T-cell (primary cell): ENCODE data around the gene PYGB. TPM values are rescaled to one million over a fixed set of nuclear protein-coding genes. Genes with fewer than 3 reads are reported as not detected.
"Not testable (repeated sequence)": the region's sequence is repeated elsewhere in the genome, so short reads cannot be mapped to it uniquely, and the experiment has no call there.

Experiments used
- ATAC-seq, 4 experiments: fragments of 200-7000 bp in 3 of 4; fragments of 150-1000 bp in 1 of 4; cut with Tn5 transposase; replicated peaks in 1 of 4; 1 replicate in 3 of 4; 2 replicates in 1 of 4; pipeline ENCODE4 v1.10.0; 2021; ENCODE audit warnings: moderate library complexity in 3 of 4, mild to moderate bottlenecking in 2 of 4, moderate number of reproducible peaks in 1 of 4
- CTCF ChIA-PET, 2 donors: fragments of 300-600 bp; sonication (Branson Sonifier 250); formaldehyde crosslinking; loops; one replicate each; lab custom pipeline; 2022; ENCODE audit warnings: antibody characterized with exemption in 2 of 2; lab: Charles Lee
- POLR2A ChIA-PET, 2 donors: fragments of 300-600 bp; sonication (Branson Sonifier 250); formaldehyde crosslinking; loops; one replicate each; lab custom pipeline; 2022; ENCODE audit warnings: antibody characterized with exemption in 2 of 2; lab: Charles Lee
- DNase-seq, 35 experiments: peaks; one replicate each; pipeline versions ENCODE4 v3.0.0 to v3.0.0-alpha.2; 2013 to 2023
- H3K27ac ChIP-seq: one replicate; pipeline ENCODE4 v1.5.1; 2013; ENCODE audit warnings: low read length
- H3K27me3 ChIP-seq, 2 experiments: replicated peaks in 1 of 2; 1 replicate in 1 of 2; 2 replicates in 1 of 2; pipeline versions ENCODE4 v1.6.1 to v1.7.0; 2013; ENCODE audit warnings: low read length in 1 of 2, mixed read lengths in 1 of 2; ENCODE audit not compliant: control insufficient read depth in 2 of 2, insufficient read depth in 2 of 2; ENCODE audit errors: extremely low read depth in 1 of 2
- H3K36me3 ChIP-seq, 2 donors: 1 replicate in 1 of 2; 2 replicates in 1 of 2; pipeline versions ENCODE4 v1.6.1 to v1.7.0; 2013; ENCODE audit warnings: low read length in 1 of 2; ENCODE audit not compliant: control insufficient read depth in 2 of 2, insufficient read depth in 1 of 2; ENCODE audit errors: extremely low read depth in 1 of 2
- H3K4me1 ChIP-seq, 2 experiments: 1 replicate in 1 of 2; 2 replicates in 1 of 2; pipeline versions ENCODE4 v1.6.1 to v1.7.0; 2013; ENCODE audit warnings: low read length in 2 of 2, mixed read lengths in 1 of 2; ENCODE audit not compliant: insufficient read depth in 2 of 2, control insufficient read depth in 1 of 2; ENCODE audit errors: extremely low read depth in 1 of 2
- H3K4me3 ChIP-seq, 2 donors: 1 replicate in 1 of 2; 2 replicates in 1 of 2; pipeline versions ENCODE4 v1.5.1 to v1.7.0; 2013; ENCODE audit warnings: mild to moderate bottlenecking in 2 of 2, low read length in 1 of 2, moderate library complexity in 1 of 2; ENCODE audit not compliant: control insufficient read depth in 1 of 2; ENCODE audit errors: extremely low read depth in 1 of 2
- H3K9me3 ChIP-seq: 2 replicates; pipeline ENCODE4 v1.7.0; 2013
- H3K27ac Mint-ChIP-seq, 2 donors: one replicate each; pipeline ENCODE4 v1.8.0; 2020 to 2021; ENCODE audit warnings: mild to moderate bottlenecking in 2 of 2, mixed read lengths in 2 of 2
- H3K27me3 Mint-ChIP-seq, 2 donors: one replicate each; pipeline ENCODE4 v1.8.0; 2021 to 2022; ENCODE audit warnings: mixed read lengths in 2 of 2
- H3K36me3 Mint-ChIP-seq: one replicate; pipeline ENCODE4 v1.8.0; 2021; ENCODE audit warnings: mixed read lengths
- H3K4me1 Mint-ChIP-seq, 3 donors: one replicate each; pipeline ENCODE4 v1.8.0; 2020 to 2022; ENCODE audit warnings: mixed read lengths in 3 of 3, mild to moderate bottlenecking in 1 of 3
- H3K4me3 Mint-ChIP-seq, 3 donors: one replicate each; pipeline ENCODE4 v1.8.0; 2020 to 2022; ENCODE audit warnings: mild to moderate bottlenecking in 3 of 3, mixed read lengths in 3 of 3, moderate library complexity in 3 of 3
- H3K9me3 Mint-ChIP-seq, 3 donors: one replicate each; pipeline ENCODE4 v1.8.0; 2020 to 2022; ENCODE audit warnings: mixed read lengths in 3 of 3
- WGBS: methylation state at CpG from one replicate; pipeline ENCODE4 v1.1.5; 2013; ENCODE audit warnings: missing lambda C conversion rate; ENCODE audit not compliant: insufficient coverage; 5-methylcytosine and 5-hydroxymethylcytosine counted together
- total RNA-seq, 35 experiments: library from RNA in 6 of 35; stranded (reverse) in 6 of 35; fragments of 120-200 nt in 1 of 35; gene quantifications; one replicate each; pipeline versions ENCODE4 v1.2.1 to v1.2.4 and lab custom pipeline; 2013 to 2026

Gene PYGB
- total RNA-seq, 5 donors from 2014 or later (not counting 1 experiment from before 2014, with no cell fraction given), result 29.7 to 53.4 (median 36.5) TPM

GRCh38 chr20:25259358-25259757, 11.5 kb downstream of the PYGB start:
- DNase-seq, result no peak
- H3K4me3 ChIP-seq, result no peak overlapping the region
- WGBS, result 20% methylated on average over 1 of the region's 12 CpGs
- ATAC-seq, result peak in 2 of 4 experiments; percentile 9 to 42
- H3K27me3 Mint-ChIP-seq, result no peaks in the 10 kb centered on the region
- peak overlapping the region in 1 of 3 donors; percentile 54 for H3K4me3 Mint-ChIP-seq
- H3K9me3 Mint-ChIP-seq, result peaks cover 0 to 4% (median 3%) of the 10 kb centered on the region in 3 donors
- no peak overlapping the region for H3K27ac ChIP-seq
- no peaks in the 10 kb centered on the region for H3K27me3 ChIP-seq
- peak overlapping the region; percentile 50 to 91 for H3K27ac Mint-ChIP-seq
- no peaks in the 10 kb centered on the region for H3K9me3 ChIP-seq
- H3K36me3 ChIP-seq, result peaks cover 0 to 6% of the 10 kb centered on the region in 2 donors
- ChIA-PET CTCF (no interaction called here), POLR2A (no interaction called here)
- peaks cover 36 to 70% (median 55%) of the 10 kb centered on the region in 3 donors for H3K4me1 Mint-ChIP-seq
- H3K4me1 ChIP-seq, result peaks cover 36 to 37% of the 10 kb centered on the region in 2 experiments
- peaks cover 32% of the 10 kb centered on the region for H3K36me3 Mint-ChIP-seq

DNA sequence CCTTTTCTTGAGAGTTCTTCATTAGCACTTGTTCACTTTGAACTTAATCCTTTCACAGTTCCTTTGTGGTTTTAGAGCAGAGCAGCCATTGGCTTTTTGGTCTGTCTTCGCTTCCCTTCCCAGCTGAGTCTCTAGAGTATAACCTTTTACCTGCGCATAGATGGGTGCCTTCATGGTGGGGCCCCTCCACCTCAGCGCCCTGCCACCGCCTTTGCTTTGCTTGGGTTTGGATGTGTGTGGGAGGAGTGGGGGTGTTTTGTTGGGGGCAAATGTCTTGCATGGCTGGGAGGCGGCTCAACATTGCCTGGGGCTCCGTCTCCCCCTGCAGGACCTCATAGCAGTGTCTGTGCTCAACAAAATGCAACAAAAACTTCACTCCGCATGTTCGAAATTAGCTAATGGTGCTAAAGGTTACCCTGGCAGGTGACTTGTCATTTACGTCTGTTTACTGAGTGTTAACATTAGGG, 11.9 kb downstream of the PYGB start:
- Mint-ChIP-seq H3K27ac (peak overlapping the region; percentile 50 to 91), H3K4me3 (peak overlapping the region in 1 of 3 donors; percentile 54), H3K4me1 (peaks cover 32 to 66% (median 55%) of the 10 kb centered on the region in 3 donors), H3K36me3 (peaks cover 37% of the 10 kb centered on the region), H3K27me3 (no peaks in the 10 kb centered on the region), H3K9me3 (peaks cover 0 to 4% (median 3%) of the 10 kb centered on the region in 3 donors)
- CTCF ChIA-PET, result interaction anchor here in 1 of 2 donors (0.9 kb wide), 1 partner anchor 265 kb away, joined by 3 read pairs; no protein-coding TSS in a partner anchor
- 80% methylated on average over 5 of the region's 9 CpGs for WGBS
- H3K4me3 ChIP-seq, result peak overlapping the region in 1 of 2 donors; percentile 44
- peaks cover 36 to 37% of the 10 kb centered on the region in 2 experiments for H3K4me1 ChIP-seq
- no peaks in the 10 kb centered on the region for H3K27me3 ChIP-seq
- POLR2A ChIA-PET, result no interaction called here
- peaks cover 0 to 6% of the 10 kb centered on the region in 2 donors for H3K36me3 ChIP-seq
- no peaks in the 10 kb centered on the region for H3K9me3 ChIP-seq
- peak; percentile 46 to 85 (median 64) for ATAC-seq
- peak in 24 of 35 experiments; percentile 9 to 63 (median 26) for DNase-seq
- H3K27ac ChIP-seq, result no peak overlapping the region

DNA sequence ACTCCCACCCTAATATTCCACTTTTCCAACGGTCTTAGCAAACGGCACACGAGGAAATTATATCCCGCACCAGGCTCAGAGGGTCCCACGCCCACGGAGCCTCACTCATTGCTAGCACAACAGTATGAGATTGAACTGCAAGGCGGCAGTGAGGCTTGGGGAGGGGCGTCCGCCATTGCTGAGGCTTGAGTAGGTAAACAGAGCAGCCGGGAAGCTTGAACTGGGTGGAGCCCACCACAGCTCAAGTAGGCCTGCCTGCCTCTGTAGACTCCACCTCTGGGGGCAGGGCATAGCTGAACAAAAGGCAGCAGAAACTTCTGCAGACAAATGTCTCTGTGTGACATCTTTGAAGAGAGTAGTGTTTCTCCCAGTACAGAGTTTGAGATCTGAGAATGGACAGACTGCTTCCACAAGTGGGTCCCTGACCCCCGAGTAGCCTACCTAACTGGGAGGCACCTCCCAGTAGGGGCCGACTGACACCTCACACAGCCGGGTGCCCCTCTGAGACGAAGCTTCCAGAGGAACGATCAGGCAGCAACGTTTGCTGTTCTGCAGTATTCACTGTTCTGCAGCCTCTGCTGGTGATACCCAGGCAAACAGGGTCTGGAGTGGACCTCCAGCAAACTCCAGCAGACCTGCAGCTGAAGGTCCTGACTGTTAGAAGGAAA, 13.0 kb downstream of the PYGB start:
- not testable (repeated sequence) for ATAC-seq, H3K36me3 ChIP-seq, H3K9me3 Mint-ChIP-seq, H3K9me3 ChIP-seq, H3K4me3 ChIP-seq, H3K27me3 Mint-ChIP-seq, H3K27ac ChIP-seq, H3K27me3 ChIP-seq
- 74% methylated on average over 8 of the region's 16 CpGs for WGBS
- H3K4me1 Mint-ChIP-seq, result peaks cover 32 to 59% (median 55%) of the 10 kb centered on the region in 3 donors
- H3K4me3 Mint-ChIP-seq, result peak overlapping the region in 2 of 3 donors; percentile 60 to 65
- H3K36me3 Mint-ChIP-seq, result peaks cover 38% of the 10 kb centered on the region
- H3K27ac Mint-ChIP-seq, result peak overlapping the region; percentile 55 to 91
- DNase-seq, result peak in 32 of 35 experiments; percentile 17 to 77 (median 48)
- peaks cover 36 to 37% of the 10 kb centered on the region in 2 experiments for H3K4me1 ChIP-seq
- ChIA-PET CTCF (interaction anchor here in 1 of 2 donors (0.8 to 0.9 kb wide), 2 partner anchors 13 to 266 kb away, joined by 3 to 4 read pairs; partner anchors contain the start of gene PYGB), POLR2A (interaction anchor here in 1 of 2 donors (0.6 kb wide), 1 partner anchor 1187 kb away, joined by 3 read pairs; no protein-coding TSS in a partner anchor)

DNA sequence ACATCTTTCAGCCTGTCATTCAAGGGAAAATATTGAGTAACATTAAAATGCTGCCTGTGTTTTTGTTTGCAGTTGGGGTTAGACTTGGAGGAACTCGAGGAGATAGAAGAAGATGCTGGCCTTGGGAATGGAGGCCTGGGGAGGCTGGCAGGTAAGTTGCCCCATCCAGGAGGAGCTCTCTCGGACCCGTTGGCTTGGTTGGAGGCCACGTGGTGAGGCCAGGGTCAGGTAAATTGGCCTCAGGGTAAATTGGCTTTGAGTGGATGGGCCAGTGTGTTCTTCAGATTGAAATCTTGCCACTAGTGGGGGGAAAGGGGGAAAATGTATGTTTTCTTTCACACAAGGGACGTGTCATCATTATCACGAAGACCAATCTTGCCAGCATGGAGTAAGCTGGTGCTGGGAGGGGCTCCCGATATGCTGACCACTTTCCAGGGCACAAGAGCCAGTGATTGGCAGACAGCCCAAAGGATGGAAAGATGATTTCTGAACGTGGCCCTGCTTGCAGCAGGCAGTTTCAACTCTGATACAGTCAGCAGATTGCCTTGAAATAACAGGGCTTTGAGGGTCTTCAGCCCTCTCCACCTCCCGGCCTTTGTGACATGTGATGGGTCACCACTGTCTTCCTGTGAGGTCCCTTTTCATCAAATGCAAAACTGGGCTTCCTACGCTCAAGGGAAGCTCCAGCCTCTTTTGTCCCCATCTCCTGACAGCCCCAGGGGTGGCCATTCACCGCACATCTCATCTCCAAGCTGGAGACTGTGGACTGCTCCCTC, 21.4 kb downstream of the PYGB start:
- peaks cover 0 to 6% of the 10 kb centered on the region in 2 experiments for H3K4me1 ChIP-seq
- 91% methylated on average over 9 of the region's 11 CpGs for WGBS
- Mint-ChIP-seq H3K9me3 (no peaks in the 10 kb centered on the region), H3K4me1 (peaks cover 0 to 10% (median 6%) of the 10 kb centered on the region in 3 donors), H3K27me3 (no peaks in the 10 kb centered on the region), H3K36me3 (peaks cover 47% of the 10 kb centered on the region), H3K27ac (no peak overlapping the region), H3K4me3 (no peak overlapping the region)
- CTCF ChIA-PET, result no interaction called here
- ATAC-seq (no peak), DNase-seq (peak in 2 of 35 experiments; percentile 1 to 3)
- H3K36me3 ChIP-seq, result peaks cover 12 to 47% of the 10 kb centered on the region in 2 donors
- no peaks in the 10 kb centered on the region for H3K9me3 ChIP-seq
- H3K27me3 ChIP-seq, result no peaks in the 10 kb centered on the region
- no peak overlapping the region for H3K4me3 ChIP-seq
- POLR2A ChIA-PET, result no interaction called here
- H3K27ac ChIP-seq, result no peak overlapping the region

- ChIA-PET POLR2A (no interaction called here), CTCF (no interaction called here)
- H3K27me3 ChIP-seq, result no peaks in the 10 kb centered on the region
- DNase-seq (peak in 1 of 35 experiments; percentile 7), ATAC-seq (no peak)
- no peaks in the 10 kb centered on the region for H3K27me3 Mint-ChIP-seq
- no peaks in the 10 kb centered on the region for H3K9me3 Mint-ChIP-seq
- peaks cover 0 to 10% (median 6%) of the 10 kb centered on the region in 3 donors for H3K4me1 Mint-ChIP-seq
- no peak overlapping the region for H3K4me3 ChIP-seq
- no peak overlapping the region for H3K27ac ChIP-seq
- WGBS, result 100% methylated on average over 3 of the region's 6 CpGs
- no peaks in the 10 kb centered on the region for H3K9me3 ChIP-seq
- peaks cover 0 to 6% of the 10 kb centered on the region in 2 experiments for H3K4me1 ChIP-seq
- H3K36me3 ChIP-seq, result peaks cover 12 to 52% of the 10 kb centered on the region in 2 donors
- no peak overlapping the region for H3K27ac Mint-ChIP-seq
- peaks cover 45% of the 10 kb centered on the region for H3K36me3 Mint-ChIP-seq
- H3K4me3 Mint-ChIP-seq, result no peak overlapping the region
These were observed 21.9 kb downstream of the PYGB start for GRCh38 chr20:25269833-25270170.

- ChIA-PET POLR2A (no interaction called here), CTCF (no interaction called here)
- Histone ChIP-seq H3K27me3 (no peaks in the 10 kb centered on the region), H3K9me3 (no peaks in the 10 kb centered on the region), H3K4me1 (peaks cover 0 to 6% of the 10 kb centered on the region in 2 experiments), H3K27ac (no peak overlapping the region), H3K4me3 (no peak overlapping the region), H3K36me3 (peaks cover 17 to 60% of the 10 kb centered on the region in 2 donors)
- no peak overlapping the region for H3K4me3 Mint-ChIP-seq
- no peaks in the 10 kb centered on the region for H3K27me3 Mint-ChIP-seq
- WGBS, result 90% methylated on average over 5 of the region's 12 CpGs
- no peak overlapping the region for H3K27ac Mint-ChIP-seq
- peaks cover 50% of the 10 kb centered on the region for H3K36me3 Mint-ChIP-seq
- H3K4me1 Mint-ChIP-seq, result peaks cover 0 to 10% (median 6%) of the 10 kb centered on the region in 3 donors
- no peaks in the 10 kb centered on the region for H3K9me3 Mint-ChIP-seq
- ATAC-seq (no peak), DNase-seq (peak in 3 of 35 experiments; percentile 0 to 17 (median 3))
These were observed 23.0 kb downstream of the PYGB start for GRCh38 chr20:25270829-25271251.
